Left ventricle myocardium superior (tissue), 1 donor: ENCODE measurements around the gene PI4KA. TPM values are rescaled to one million over a fixed set of nuclear protein-coding genes. Genes with fewer than 3 reads are reported as not detected.
"Not testable (repeated sequence)": the region's sequence is repeated elsewhere in the genome, so short reads cannot be mapped to it uniquely, and the experiment has no call there.

Experiments used
- ATAC-seq: fragments of 200-7000 bp; cut with Tn5 transposase; one replicate; pipeline ENCODE4 v1.9.1; 2020; ENCODE audit warnings: mild to moderate bottlenecking, moderate library complexity
- DNase-seq: peaks from one replicate; pipeline ENCODE4 v3.0.0-alpha.2; 2020
- intact Hi-C: fragments of 100-400 bp; cut with micrococcal nuclease; formaldehyde crosslinking; loops from one replicate; pipeline ENCODE4 v1.11.0; 2022
- total RNA-seq: library from RNA; stranded (reverse); fragmentation: NEBNext Ultra II Directional; extraction: Animal tissue kit (Norgen Biotek cat#: 25700); gene quantifications from one replicate; pipeline ENCODE4 v1.2.1, GENCODE V29; 2021
- donor health status: DM: no; HTN: yes; CAD: no; lungs with severe emphysema.

Gene PI4KA
- total RNA-seq, 1 donor from 2014 or later: 46.2 TPM

- intact Hi-C loops, ATAC-seq, DNase-seq: not testable (repeated sequence)
Observed at GRCh38 chr22:20692926-20693325, 165.7 kb downstream of the PI4KA start.

GRCh38 chr22:20690586-20691317 lies 167.9 kb downstream of the PI4KA start:
- DNase-seq, intact Hi-C loops, ATAC-seq: not testable (repeated sequence)

- intact Hi-C loops, DNase-seq, ATAC-seq: not testable (repeated sequence)
Observed at GRCh38 chr22:20687356-20688172, 171.0 kb downstream of the PI4KA start.

GRCh38 chr22:20685764-20686163 lies 172.8 kb downstream of the PI4KA start:
- intact Hi-C loops, DNase-seq, ATAC-seq: not testable (repeated sequence)

- ATAC-seq, DNase-seq, intact Hi-C loops: not testable (repeated sequence)
Observed at GRCh38 chr22:20678792-20679435, 179.7 kb downstream of the PI4KA start.

- no peak for DNase-seq
- ATAC-seq: no peak
- intact Hi-C loops: no loop called here
Observed at GRCh38 chr22:20677684-20678242, 180.8 kb downstream of the PI4KA start.

GRCh38 chr22:20675613-20676012 lies 183.0 kb downstream of the PI4KA start:
- intact Hi-C loops, ATAC-seq, DNase-seq: not testable (repeated sequence)

- ATAC-seq (no peak), DNase-seq (no peak)
- intact Hi-C loops: no loop called here
Observed at GRCh38 chr22:20674998-20675397, 183.6 kb downstream of the PI4KA start.

- intact Hi-C loops: no loop called here
- no peak for ATAC-seq
Observed at GRCh38 chr22:20673295-20674195, 185.1 kb downstream of the PI4KA start.

GRCh38 chr22:20672732-20673131 lies 185.9 kb downstream of the PI4KA start:
- intact Hi-C loops: no loop called here

More at GRCh38 chr22:20673295-20674195, 185.1 kb downstream of the PI4KA start:
- DNase-seq: no peak

GRCh38 chr22:20672082-20672424 lies 186.6 kb downstream of the PI4KA start:
- intact Hi-C loops: no loop called here
- DNase-seq: no peak
- ATAC-seq: no peak

More at GRCh38 chr22:20672732-20673131, 185.9 kb downstream of the PI4KA start:
- DNase-seq: no peak
- no peak for ATAC-seq

- no peak for DNase-seq
- intact Hi-C loops: no loop called here
- no peak for ATAC-seq
Observed at GRCh38 chr22:20671409-20672081, 187.1 kb downstream of the PI4KA start.

- intact Hi-C loops, DNase-seq, ATAC-seq: not testable (repeated sequence)
Observed at GRCh38 chr22:20670457-20671261, 188.0 kb downstream of the PI4KA start.

- intact Hi-C loops, ATAC-seq, DNase-seq: not testable (repeated sequence)
Observed at GRCh38 chr22:20669884-20670283, 188.7 kb downstream of the PI4KA start.

GRCh38 chr22:20669471-20669870 lies 189.1 kb downstream of the PI4KA start:
- intact Hi-C loops, DNase-seq, ATAC-seq: not testable (repeated sequence)

GRCh38 chr22:20668769-20669168 lies 189.8 kb downstream of the PI4KA start:
- DNase-seq, intact Hi-C loops, ATAC-seq: not testable (repeated sequence)

GRCh38 chr22:20668226-20668625 lies 190.4 kb downstream of the PI4KA start:
- intact Hi-C loops, ATAC-seq: not testable (repeated sequence)

More at GRCh38 chr22:20668226-20668625, 190.4 kb downstream of the PI4KA start:
- DNase-seq: not testable (repeated sequence)
